GM23248 (cell line): Measurements from ENCODE around the gene VWA5B2.

Experiments used
- EZH2 ChIP-seq: fragments of 200-600 bp; sonication (generic); IDR thresholded peaks from 2 replicates; pipeline ENCODE4 v1.6.1; 2018; ENCODE audit warnings: antibody characterized with exemption, mild to moderate bottlenecking; ENCODE audit not compliant: insufficient read depth, poor library complexity, severe bottlenecking
- EZH2phosphoT487 ChIP-seq: fragments of 200-600 bp; sonication (generic); IDR thresholded peaks from 2 replicates; pipeline ENCODE4 v1.6.1; 2018; ENCODE audit warnings: antibody characterized with exemption, moderate library complexity, mild to moderate bottlenecking, low read depth; ENCODE audit not compliant: insufficient read depth

GRCh38 chr3:184237807-184238206, 8.4 kb downstream of the VWA5B2 start:
- TF ChIP-seq EZH2 = no peak
- TF ChIP-seq EZH2phosphoT487 = no peak
